ENCODE data around the gene LTBP2.

LTBP2 gene

GRCh38 chr14:74552623-74553022, 59.4 kb downstream of the LTBP2 start:
- in situ Hi-C loops (cut with MboI; ENCODE audit: low pct_unique_long_range_greater_than_20kb, low sequenced_read_pairs, unreplicated experiment) = no loop called here
- no peak for TF ChIP-seq CTCF (IDR thresholded peaks at IDR 0.05; ENCODE audit: extremely low read depth, insufficient read depth, missing control alignments)
- no peak for DNase-seq (ENCODE audit: low spot score)

- in situ Hi-C loops (cut with MboI; ENCODE audit: low pct_unique_long_range_greater_than_20kb, low sequenced_read_pairs, unreplicated experiment) = no loop called here
- TF ChIP-seq CTCF (IDR thresholded peaks at IDR 0.05; ENCODE audit: extremely low read depth, insufficient read depth, missing control alignments) = no peak
- no peak for DNase-seq (ENCODE audit: low spot score)
Measured at GRCh38 chr14:74551431-74552371, 60.3 kb downstream of the LTBP2 start.

GRCh38 chr14:74551001-74551400, 61.0 kb downstream of the LTBP2 start:
- TF ChIP-seq CTCF (IDR thresholded peaks at IDR 0.05; ENCODE audit: extremely low read depth, insufficient read depth, missing control alignments) = no peak
- no peak for DNase-seq (ENCODE audit: low spot score)
- in situ Hi-C loops (cut with MboI; ENCODE audit: low pct_unique_long_range_greater_than_20kb, low sequenced_read_pairs, unreplicated experiment) = no loop called here

- no peak for DNase-seq (ENCODE audit: low spot score)
- in situ Hi-C loops (cut with MboI; ENCODE audit: low pct_unique_long_range_greater_than_20kb, low sequenced_read_pairs, unreplicated experiment) = no loop called here
- TF ChIP-seq CTCF (IDR thresholded peaks at IDR 0.05; ENCODE audit: extremely low read depth, insufficient read depth, missing control alignments) = no peak
Measured at GRCh38 chr14:74550071-74550470, 62.0 kb downstream of the LTBP2 start.

GRCh38 chr14:74549588-74549987, 62.4 kb downstream of the LTBP2 start:
- in situ Hi-C loops (cut with MboI; ENCODE audit: low pct_unique_long_range_greater_than_20kb, low sequenced_read_pairs, unreplicated experiment) = no loop called here
- TF ChIP-seq CTCF (IDR thresholded peaks at IDR 0.05; ENCODE audit: extremely low read depth, insufficient read depth, missing control alignments) = peak; percentile 18
- DNase-seq (ENCODE audit: low spot score) = no peak

GRCh38 chr14:74548881-74549280, 63.2 kb downstream of the LTBP2 start:
- TF ChIP-seq CTCF (IDR thresholded peaks at IDR 0.05; ENCODE audit: extremely low read depth, insufficient read depth, missing control alignments) = no peak
- DNase-seq (ENCODE audit: low spot score) = no peak
- in situ Hi-C loops (cut with MboI; ENCODE audit: low pct_unique_long_range_greater_than_20kb, low sequenced_read_pairs, unreplicated experiment) = no loop called here
